DMS153 (cell line): ENCODE data around the gene PLEKHG4.

Experiments used
- DNase-seq: peaks from one replicate; lab custom pipeline; 2025; lab: John Stamatoyannopoulos, UW

Gene PLEKHG4

GRCh38 chr16:67336648-67337047, 57.3 kb downstream of the PLEKHG4 start:
- DNase-seq, result no peak
